LoVo (cell line): Measurements from ENCODE around the gene RNLS.
A peak's percentile ranks its signal among the peaks of the same experiment; 100 is the strongest.

Source experiments
- DNase-seq: peaks from one replicate; pipeline ENCODE4 v3.0.0-alpha.2; 2016; ENCODE audit warnings: low spot score

The RNLS gene

DNA sequence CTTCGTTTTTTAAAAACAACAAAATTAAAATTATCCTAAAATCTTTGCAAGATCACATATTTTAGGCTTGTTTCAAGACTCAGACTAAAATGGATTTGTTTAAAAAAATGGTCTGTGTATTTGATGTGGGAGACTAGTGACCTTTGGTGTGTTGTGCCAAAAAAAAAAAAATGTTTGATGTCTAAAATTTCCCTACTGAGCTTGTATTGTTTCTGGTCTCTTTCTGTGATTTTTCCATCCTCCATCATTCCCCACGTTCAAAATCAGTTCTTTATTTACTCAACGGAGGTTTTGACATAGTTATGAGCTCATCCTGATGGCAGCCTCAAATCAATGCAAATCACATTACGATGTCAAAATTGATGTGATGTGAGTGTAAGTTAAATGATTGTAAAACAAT is 326.2 kb downstream of the RNLS start:
- no peak for DNase-seq

- no peak for DNase-seq
These were observed 327.0 kb downstream of the RNLS start for GRCh38 chr10:88256013-88256680.

GRCh38 chr10:88254091-88254490 is 329.0 kb downstream of the RNLS start:
- DNase-seq = peak; percentile 24

GRCh38 chr10:88253622-88254021 is 329.5 kb downstream of the RNLS start:
- no peak for DNase-seq

DNA sequence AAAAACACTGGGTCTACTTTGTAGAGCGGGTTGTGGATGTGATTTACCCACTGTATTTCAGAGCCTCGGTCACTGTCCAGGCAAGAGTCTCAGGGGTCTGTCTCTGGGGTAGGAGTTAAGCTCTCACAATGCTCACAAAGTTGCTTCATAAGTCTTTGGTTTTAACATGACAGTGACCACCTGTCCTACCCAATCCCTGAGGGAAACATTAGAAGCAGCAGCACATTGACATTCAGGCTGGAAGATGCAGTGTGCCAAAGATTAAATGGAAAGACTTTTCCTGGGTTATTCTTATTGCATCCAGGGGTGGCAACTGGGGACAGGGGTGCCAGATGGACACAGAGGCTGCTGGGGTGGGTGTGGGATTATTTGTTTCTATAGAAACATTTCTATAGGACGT is 330.0 kb downstream of the RNLS start:
- DNase-seq = no peak

- DNase-seq = no peak
These were observed 333.7 kb downstream of the RNLS start for GRCh38 chr10:88249450-88249849.

DNA sequence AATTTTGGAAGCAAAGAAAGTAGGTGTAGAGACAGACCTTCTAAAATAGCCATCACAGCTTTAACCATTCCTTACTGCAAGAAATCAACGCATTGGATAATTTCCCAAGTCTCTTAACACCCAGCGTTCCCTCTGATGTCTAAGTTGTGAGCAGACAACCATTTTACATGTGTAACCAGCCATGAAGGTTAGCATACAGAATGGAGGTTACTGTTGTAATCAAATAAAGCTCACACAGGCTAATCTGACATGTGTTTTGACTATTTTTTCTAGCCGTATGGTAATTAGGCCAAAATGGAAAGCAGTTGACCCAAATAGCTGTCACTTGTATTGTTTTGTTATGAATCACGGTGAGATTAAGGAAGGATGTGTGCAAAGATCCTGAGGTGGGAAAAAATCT is 336.4 kb downstream of the RNLS start:
- no peak for DNase-seq

DNA sequence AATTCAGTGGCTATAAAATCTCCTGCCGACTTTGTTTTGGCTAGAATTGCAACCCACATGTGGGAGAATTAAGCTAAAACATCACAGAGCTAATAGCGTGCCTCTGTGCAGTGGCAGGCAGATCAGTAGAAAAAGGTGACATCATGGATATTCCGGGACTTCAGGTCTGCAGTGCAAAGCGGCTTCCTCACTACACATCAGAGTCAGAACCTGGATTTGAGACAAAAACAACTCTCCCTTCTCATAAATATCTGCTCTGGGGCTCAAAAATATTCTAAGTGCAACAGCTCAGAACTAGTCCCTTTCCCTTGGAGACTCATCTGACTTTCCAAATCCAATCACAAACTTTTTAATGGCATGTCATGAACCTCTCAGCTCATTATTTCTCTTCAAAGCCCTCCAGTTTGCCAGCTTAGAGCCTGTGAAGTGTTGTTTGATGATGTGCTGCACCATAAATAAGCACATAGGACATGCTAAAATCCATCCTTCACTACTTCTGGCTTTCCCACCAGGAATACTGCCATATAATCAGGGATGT is 337.1 kb downstream of the RNLS start:
- DNase-seq = no peak

- no peak for DNase-seq
These were observed 338.1 kb downstream of the RNLS start for GRCh38 chr10:88244781-88245625.

DNA sequence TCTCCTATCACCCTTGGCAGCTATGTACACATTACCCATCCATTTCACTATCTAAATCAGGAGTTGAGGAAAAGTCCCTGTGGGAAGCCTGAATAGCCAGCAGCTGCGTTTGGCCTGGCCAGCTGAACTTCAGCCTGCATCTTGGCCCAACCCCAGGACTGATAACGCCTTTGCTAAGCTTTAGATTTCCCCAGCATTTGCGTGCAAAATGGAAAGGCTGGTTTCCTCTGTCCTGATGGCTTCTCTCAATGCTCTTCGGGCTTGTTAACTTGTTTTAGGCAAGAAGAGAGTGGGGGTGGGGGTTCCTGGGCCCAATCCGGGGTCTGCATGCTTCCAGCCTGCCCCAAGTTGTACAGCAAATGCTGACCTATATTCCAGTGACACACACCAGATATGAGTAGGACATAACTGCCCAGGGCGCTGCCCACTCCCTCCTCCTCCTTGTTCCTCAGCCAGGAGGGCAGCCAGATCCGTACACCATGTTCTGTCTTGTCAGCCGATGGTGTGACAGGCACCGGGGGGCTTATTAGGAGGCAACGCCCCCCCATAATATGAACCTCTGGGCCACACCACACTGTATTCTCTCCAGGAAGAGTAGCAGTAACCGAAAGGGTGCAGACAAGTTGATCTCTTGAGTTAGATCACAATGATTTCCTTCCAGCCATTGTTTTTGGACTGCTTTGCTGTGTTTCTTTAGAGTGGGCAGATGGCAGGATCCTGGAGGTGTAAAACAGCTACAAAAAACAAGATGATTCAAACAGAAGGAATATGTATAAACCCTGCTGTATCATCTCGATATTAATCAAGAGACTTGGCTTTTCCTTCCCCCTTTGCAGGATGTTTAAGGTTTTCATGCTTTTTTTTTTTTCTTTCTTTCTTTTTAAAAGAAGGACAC is 339.0 kb downstream of the RNLS start:
- peak; percentile 6 for DNase-seq

DNA sequence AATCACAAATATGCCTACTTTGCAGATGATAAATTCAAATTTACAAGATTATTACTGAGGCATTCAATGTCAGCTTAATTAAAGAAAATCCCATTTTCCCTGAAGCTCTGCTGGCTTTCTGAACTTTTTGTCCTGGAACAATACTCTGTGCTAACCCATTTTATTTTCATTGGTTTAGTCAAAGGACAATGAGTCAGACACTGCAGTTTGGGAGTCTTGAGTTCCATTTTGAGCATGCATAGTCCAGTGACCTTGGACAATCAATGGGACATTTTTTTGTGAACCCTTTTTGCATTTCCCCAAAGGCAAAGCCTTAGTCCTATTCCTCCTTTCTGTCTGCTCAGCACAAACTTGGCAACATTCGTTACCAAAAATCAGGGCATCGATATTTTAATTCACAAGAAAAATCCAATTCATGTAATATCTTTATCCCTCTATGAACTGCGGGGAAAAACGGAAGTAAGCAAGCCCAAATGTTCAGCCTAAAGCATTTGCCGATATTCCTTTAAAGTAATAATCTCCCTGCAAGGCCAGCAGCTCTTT is 339.8 kb downstream of the RNLS start:
- no peak for DNase-seq

- no peak for DNase-seq
These were observed 341.6 kb downstream of the RNLS start for GRCh38 chr10:88241501-88241900.

- no peak for DNase-seq
These were observed 343.9 kb downstream of the RNLS start for GRCh38 chr10:88239212-88239611.

DNA sequence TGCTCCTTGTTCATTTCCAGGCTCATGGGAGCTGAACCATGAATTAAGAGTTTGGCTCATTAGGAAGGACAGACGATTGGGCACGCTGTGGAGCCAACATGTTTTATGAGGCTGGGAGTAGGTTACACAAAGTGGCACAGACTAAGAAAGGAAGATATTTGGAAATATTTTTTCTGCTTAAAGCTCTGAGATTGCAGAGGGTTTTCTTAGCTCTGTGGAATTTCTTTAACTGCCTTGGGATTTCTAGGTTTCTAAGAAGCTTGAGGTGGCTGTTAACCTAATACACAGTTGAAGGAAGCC is 344.6 kb downstream of the RNLS start:
- no peak for DNase-seq

- no peak for DNase-seq
These were observed 345.1 kb downstream of the RNLS start for GRCh38 chr10:88237896-88238614.

GRCh38 chr10:88236121-88236743 is 346.9 kb downstream of the RNLS start:
- DNase-seq = no peak

- DNase-seq = peak; percentile 12
These were observed 348.8 kb downstream of the RNLS start for GRCh38 chr10:88234297-88234696.

GRCh38 chr10:88233870-88234269 is 349.2 kb downstream of the RNLS start:
- no peak for DNase-seq

DNA sequence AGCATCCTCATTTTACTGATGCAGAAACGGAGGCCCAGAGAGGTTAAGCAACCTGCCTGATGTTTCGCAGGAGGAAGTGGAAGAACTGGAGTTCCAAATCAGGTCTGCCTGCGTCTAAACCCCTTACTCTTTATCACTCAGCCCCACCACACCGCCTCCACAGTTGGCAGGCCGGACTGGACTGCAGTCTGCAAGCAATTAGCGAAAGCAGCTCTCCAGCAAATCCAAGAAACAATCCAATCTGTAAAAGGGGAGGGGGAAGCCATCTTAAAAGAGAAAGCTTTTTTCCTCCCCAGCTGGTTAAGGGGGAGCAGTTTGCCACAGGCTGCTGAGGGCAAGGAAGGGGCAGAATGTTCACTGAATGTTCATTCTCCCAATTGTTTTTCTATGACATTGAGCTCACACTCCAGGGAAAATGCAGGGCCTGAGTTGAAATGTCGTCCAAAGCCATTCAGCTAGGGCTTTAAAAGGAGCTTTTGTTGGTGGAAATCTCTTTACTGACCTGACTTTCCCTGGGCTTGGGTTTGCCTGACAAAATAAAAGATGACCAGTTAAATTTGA is 350.1 kb downstream of the RNLS start:
- no peak for DNase-seq

GRCh38 chr10:88232029-88232895 is 350.9 kb downstream of the RNLS start:
- DNase-seq = no peak
